ENCODE data around the gene MRPS14. TPM values are rescaled to one million over a fixed set of nuclear protein-coding genes. Genes with fewer than 3 reads are reported as not detected.
"Not testable (repeated sequence)": the region's sequence is repeated elsewhere in the genome, so short reads cannot be mapped to it uniquely, and the experiment has no call there.

The MRPS14 gene
- total and polyA plus RNA-seq, 7 experiments from 2014 or later, result 12.4 to 67.6 (median 35.6) TPM

- no peaks in the 10 kb centered on the region for H3K27me3 ChIP-seq (ENCODE audit: control insufficient read depth in 2 of 2, insufficient read depth in 2 of 2, low read length in 2 of 2)
- H3K36me3 ChIP-seq (ENCODE audit: control insufficient read depth in 2 of 3, insufficient read depth in 3 of 3, low read length in 3 of 3), result no peaks in the 10 kb centered on the region
- POLR2A ChIA-PET, result interaction anchor here (0.7 kb wide), 1 partner anchor 33 kb away, joined by 5 read pairs; no protein-coding TSS in a partner anchor
- DNase-seq (no peak), ATAC-seq (no peak)
- no peak overlapping the region for H3K27ac ChIP-seq (ENCODE audit: low read depth, low read length)
- H3K27ac Mint-ChIP-seq, result no peak overlapping the region
- no peaks in the 10 kb centered on the region for H3K36me3 Mint-ChIP-seq
- H3K27me3 Mint-ChIP-seq, result peaks cover 0 to 28% (median 13%) of the 10 kb centered on the region in 5 donors
- H3K9me3 Mint-ChIP-seq, result peaks cover 0 to 6% (median 0%) of the 10 kb centered on the region in 11 donors
- H3K4me3 Mint-ChIP-seq, result no peak overlapping the region
- no peaks in the 10 kb centered on the region for H3K4me1 Mint-ChIP-seq
- H3K4me1 ChIP-seq (ENCODE audit: control insufficient read depth in 2 of 2, insufficient read depth in 2 of 2, low read length in 2 of 2), result no peaks in the 10 kb centered on the region
- no peak overlapping the region for H3K4me3 ChIP-seq (ENCODE audit: low read length)
- no peaks in the 10 kb centered on the region for H3K9me3 ChIP-seq (ENCODE audit: control insufficient read depth in 2 of 3, low read length in 3 of 3)
- intact Hi-C loops (cut with micrococcal nuclease), result no loop called here
- CTCF ChIA-PET, result interaction anchor here (0.6 kb wide), 1 partner anchor 314 kb away, joined by 5 read pairs; no protein-coding TSS in a partner anchor
Measured at GRCh38 chr1:175062858-175063257, 39.6 kb upstream of the MRPS14 start.

- no peaks in the 10 kb centered on the region for H3K27me3 ChIP-seq (ENCODE audit: control insufficient read depth in 2 of 2, insufficient read depth in 2 of 2, low read length in 2 of 2)
- H3K36me3 Mint-ChIP-seq, result no peaks in the 10 kb centered on the region
- no peak overlapping the region for H3K4me3 Mint-ChIP-seq
- CTCF ChIA-PET, result no interaction called here
- no peak overlapping the region for H3K27ac Mint-ChIP-seq
- no peaks in the 10 kb centered on the region for H3K4me1 ChIP-seq (ENCODE audit: control insufficient read depth in 2 of 2, insufficient read depth in 2 of 2, low read length in 2 of 2)
- DNase-seq (no peak), ATAC-seq (no peak)
- intact Hi-C loops (cut with micrococcal nuclease), result no loop called here
- no peaks in the 10 kb centered on the region for H3K4me1 Mint-ChIP-seq
- H3K4me3 ChIP-seq (ENCODE audit: low read length), result no peak overlapping the region
- POLR2A ChIA-PET, result no interaction called here
- no peak overlapping the region for H3K27ac ChIP-seq (ENCODE audit: low read depth, low read length)
- peaks cover 0 to 6% (median 0%) of the 10 kb centered on the region in 11 donors for H3K9me3 Mint-ChIP-seq
- no peaks in the 10 kb centered on the region for H3K36me3 ChIP-seq (ENCODE audit: control insufficient read depth in 2 of 3, insufficient read depth in 3 of 3, low read length in 3 of 3)
- H3K9me3 ChIP-seq (ENCODE audit: control insufficient read depth in 2 of 3, low read length in 3 of 3), result no peaks in the 10 kb centered on the region
- H3K27me3 Mint-ChIP-seq, result peaks cover 0 to 33% (median 12%) of the 10 kb centered on the region in 5 donors
Measured at GRCh38 chr1:175062339-175062738, 39.1 kb upstream of the MRPS14 start.

GRCh38 chr1:175054736-175055135, 31.5 kb upstream of the MRPS14 start:
- Mint-ChIP-seq H3K27me3 (peaks cover 12 to 44% (median 23%) of the 10 kb centered on the region in 5 donors), H3K36me3 (peaks cover 0 to 4% (median 0%) of the 10 kb centered on the region in 5 donors), H3K4me1 (no peaks in the 10 kb centered on the region), H3K4me3 (no peak overlapping the region), H3K9me3 (peaks cover 0 to 7% (median 1%) of the 10 kb centered on the region in 11 donors), H3K27ac (no peak overlapping the region)
- ChIA-PET POLR2A (no interaction called here), CTCF (no interaction called here)
- Histone ChIP-seq H3K36me3 (ENCODE audit: control insufficient read depth in 2 of 3, insufficient read depth in 3 of 3, low read length in 3 of 3) (no peaks in the 10 kb centered on the region), H3K27me3 (ENCODE audit: control insufficient read depth in 2 of 2, insufficient read depth in 2 of 2, low read length in 2 of 2) (no peaks in the 10 kb centered on the region), H3K27ac (ENCODE audit: low read depth, low read length) (no peak overlapping the region), H3K4me3 (ENCODE audit: low read length) (no peak overlapping the region), H3K9me3 (ENCODE audit: control insufficient read depth in 2 of 3, low read length in 3 of 3) (no peaks in the 10 kb centered on the region), H3K4me1 (ENCODE audit: control insufficient read depth in 2 of 2, insufficient read depth in 2 of 2, low read length in 2 of 2) (no peaks in the 10 kb centered on the region)
- ATAC-seq (no peak), DNase-seq (no peak)
- intact Hi-C loops (cut with micrococcal nuclease), result no loop called here

GRCh38 chr1:175050992-175051391, 27.8 kb upstream of the MRPS14 start:
- Mint-ChIP-seq H3K4me3 (no peak overlapping the region), H3K9me3 (peaks cover 0 to 2% (median 0%) of the 10 kb centered on the region in 11 donors), H3K27me3 (peaks cover 22 to 49% (median 41%) of the 10 kb centered on the region in 5 donors), H3K27ac (no peak overlapping the region), H3K36me3 (no peaks in the 10 kb centered on the region), H3K4me1 (peaks cover 0 to 2% (median 0%) of the 10 kb centered on the region in 7 donors)
- Histone ChIP-seq H3K27me3 (ENCODE audit: control insufficient read depth in 2 of 2, insufficient read depth in 2 of 2, low read length in 2 of 2) (no peaks in the 10 kb centered on the region), H3K36me3 (ENCODE audit: control insufficient read depth in 2 of 3, insufficient read depth in 3 of 3, low read length in 3 of 3) (no peaks in the 10 kb centered on the region), H3K27ac (ENCODE audit: low read depth, low read length) (no peak overlapping the region), H3K4me1 (ENCODE audit: control insufficient read depth in 2 of 2, insufficient read depth in 2 of 2, low read length in 2 of 2) (no peaks in the 10 kb centered on the region), H3K4me3 (ENCODE audit: low read length) (no peak overlapping the region), H3K9me3 (ENCODE audit: control insufficient read depth in 2 of 3, low read length in 3 of 3) (no peaks in the 10 kb centered on the region)
- DNase-seq (no peak), ATAC-seq (no peak)
- ChIA-PET CTCF (no interaction called here), POLR2A (no interaction called here)
- intact Hi-C loops (cut with micrococcal nuclease), result no loop called here

GRCh38 chr1:175045519-175045918, 22.3 kb upstream of the MRPS14 start:
- Mint-ChIP-seq H3K9me3 (no peaks in the 10 kb centered on the region), H3K27ac (no peak overlapping the region), H3K27me3 (peaks cover 9 to 30% (median 26%) of the 10 kb centered on the region in 5 donors), H3K4me3 (no peak overlapping the region), H3K4me1 (peaks cover 0 to 2% (median 0%) of the 10 kb centered on the region in 7 donors), H3K36me3 (no peaks in the 10 kb centered on the region)
- ChIA-PET CTCF (no interaction called here), POLR2A (interaction anchor here (0.6 kb wide), 1 partner anchor 1616 kb away, joined by 4 read pairs; no protein-coding TSS in a partner anchor)
- DNase-seq (no peak), ATAC-seq (no peak)
- no peaks in the 10 kb centered on the region for H3K4me1 ChIP-seq (ENCODE audit: control insufficient read depth in 2 of 2, insufficient read depth in 2 of 2, low read length in 2 of 2)
- H3K36me3 ChIP-seq (ENCODE audit: control insufficient read depth in 2 of 3, insufficient read depth in 3 of 3, low read length in 3 of 3), result no peaks in the 10 kb centered on the region
- H3K27me3 ChIP-seq (ENCODE audit: control insufficient read depth in 2 of 2, insufficient read depth in 2 of 2, low read length in 2 of 2), result no peaks in the 10 kb centered on the region
- H3K4me3 ChIP-seq (ENCODE audit: low read length), result no peak overlapping the region
- H3K27ac ChIP-seq (ENCODE audit: low read depth, low read length), result no peak overlapping the region
- no peaks in the 10 kb centered on the region for H3K9me3 ChIP-seq (ENCODE audit: control insufficient read depth in 2 of 3, low read length in 3 of 3)
- intact Hi-C loops (cut with micrococcal nuclease), result no loop called here

- H3K27ac Mint-ChIP-seq, result no peak overlapping the region
- no peak for DNase-seq
- POLR2A ChIA-PET, result interaction anchor here (0.6 kb wide), 1 partner anchor 1616 kb away, joined by 4 read pairs; no protein-coding TSS in a partner anchor
Measured at GRCh38 chr1:175045097-175045496, 21.9 kb upstream of the MRPS14 start.

GRCh38 chr1:175044591-175044990, 21.4 kb upstream of the MRPS14 start:
- H3K27ac ChIP-seq (ENCODE audit: low read depth, low read length); CTCF ChIA-PET; H3K4me3 ChIP-seq (ENCODE audit: low read length); H3K27me3 ChIP-seq (ENCODE audit: control insufficient read depth in 2 of 2, insufficient read depth in 2 of 2, low read length in 2 of 2); DNase-seq; H3K4me1 Mint-ChIP-seq; H3K9me3 Mint-ChIP-seq; H3K36me3 Mint-ChIP-seq; H3K4me1 ChIP-seq (ENCODE audit: control insufficient read depth in 2 of 2, insufficient read depth in 2 of 2, low read length in 2 of 2); ATAC-seq; H3K9me3 ChIP-seq (ENCODE audit: control insufficient read depth in 2 of 3, low read length in 3 of 3); H3K4me3 Mint-ChIP-seq; POLR2A ChIA-PET; H3K27ac Mint-ChIP-seq; intact Hi-C loops (cut with micrococcal nuclease); H3K36me3 ChIP-seq (ENCODE audit: control insufficient read depth in 2 of 3, insufficient read depth in 3 of 3, low read length in 3 of 3): not testable (repeated sequence)
- peaks cover 7 to 30% (median 23%) of the 10 kb centered on the region in 5 donors for H3K27me3 Mint-ChIP-seq

More at GRCh38 chr1:175045097-175045496, 21.9 kb upstream of the MRPS14 start:
- intact Hi-C loops (cut with micrococcal nuclease), result no loop called here
- CTCF ChIA-PET, result no interaction called here
- Histone ChIP-seq H3K9me3 (ENCODE audit: control insufficient read depth in 2 of 3, low read length in 3 of 3) (no peaks in the 10 kb centered on the region), H3K4me3 (ENCODE audit: low read length) (no peak overlapping the region), H3K27ac (ENCODE audit: low read depth, low read length) (no peak overlapping the region), H3K27me3 (ENCODE audit: control insufficient read depth in 2 of 2, insufficient read depth in 2 of 2, low read length in 2 of 2) (no peaks in the 10 kb centered on the region), H3K4me1 (ENCODE audit: control insufficient read depth in 2 of 2, insufficient read depth in 2 of 2, low read length in 2 of 2) (no peaks in the 10 kb centered on the region), H3K36me3 (ENCODE audit: control insufficient read depth in 2 of 3, insufficient read depth in 3 of 3, low read length in 3 of 3) (no peaks in the 10 kb centered on the region)
- H3K4me3 Mint-ChIP-seq, result no peak overlapping the region
- no peaks in the 10 kb centered on the region for H3K36me3 Mint-ChIP-seq
- ATAC-seq, result no peak
- peaks cover 0 to 2% (median 0%) of the 10 kb centered on the region in 7 donors for H3K4me1 Mint-ChIP-seq
- H3K9me3 Mint-ChIP-seq, result no peaks in the 10 kb centered on the region
- peaks cover 9 to 31% (median 26%) of the 10 kb centered on the region in 5 donors for H3K27me3 Mint-ChIP-seq
